Activated T-cell treated with anti-CD3 and anti-CD28 coated beads for 48 hours (primary cell): ENCODE measurements around the gene DCDC2B.

ENCODE experiments used
- DNase-seq: peaks from one replicate; pipeline ENCODE4 v3.0.0-alpha.2; 2020; ENCODE audit warnings: low read depth

The DCDC2B gene

DNA sequence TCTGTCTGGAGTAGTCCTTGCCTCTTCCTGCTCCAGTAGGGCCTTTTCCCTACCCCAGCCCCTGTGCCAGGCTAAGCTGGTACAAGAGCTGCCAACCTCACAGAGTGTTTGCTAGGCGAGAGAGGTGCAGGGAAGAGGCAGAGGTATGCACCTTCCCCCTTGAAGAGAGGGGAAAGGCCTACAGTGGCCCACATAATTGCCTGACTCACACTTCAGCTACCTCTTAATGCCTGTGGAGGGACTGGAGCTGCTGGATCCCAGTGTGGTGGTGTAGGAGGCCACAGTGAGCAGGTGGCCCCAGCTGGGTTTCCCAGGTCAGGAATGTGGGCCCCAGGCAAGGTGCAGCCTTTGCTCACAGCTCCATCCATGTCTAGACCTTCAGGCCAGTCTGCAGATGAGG is 11.8 kb upstream of the DCDC2B start:
- no peak for DNase-seq

DNA sequence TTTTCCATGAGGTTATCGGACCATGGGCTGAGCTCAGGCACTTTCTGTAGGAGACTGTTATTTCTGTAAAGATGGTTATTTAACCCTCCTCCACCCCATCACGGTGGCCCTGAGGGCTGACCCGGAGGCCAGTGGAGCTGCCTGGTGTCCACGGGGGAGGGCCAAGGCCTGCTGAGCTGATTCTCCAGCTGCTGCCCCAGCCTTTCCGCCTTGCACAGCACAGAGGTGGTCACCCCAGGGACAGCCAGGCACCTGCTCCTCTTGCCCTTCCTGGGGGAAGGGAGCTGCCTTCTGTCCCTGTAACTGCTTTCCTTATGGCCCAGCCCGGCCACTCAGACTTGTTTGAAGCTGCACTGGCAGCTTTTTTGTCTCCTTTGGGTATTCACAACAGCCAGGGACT is 11.1 kb upstream of the DCDC2B start:
- DNase-seq: no peak

DNA sequence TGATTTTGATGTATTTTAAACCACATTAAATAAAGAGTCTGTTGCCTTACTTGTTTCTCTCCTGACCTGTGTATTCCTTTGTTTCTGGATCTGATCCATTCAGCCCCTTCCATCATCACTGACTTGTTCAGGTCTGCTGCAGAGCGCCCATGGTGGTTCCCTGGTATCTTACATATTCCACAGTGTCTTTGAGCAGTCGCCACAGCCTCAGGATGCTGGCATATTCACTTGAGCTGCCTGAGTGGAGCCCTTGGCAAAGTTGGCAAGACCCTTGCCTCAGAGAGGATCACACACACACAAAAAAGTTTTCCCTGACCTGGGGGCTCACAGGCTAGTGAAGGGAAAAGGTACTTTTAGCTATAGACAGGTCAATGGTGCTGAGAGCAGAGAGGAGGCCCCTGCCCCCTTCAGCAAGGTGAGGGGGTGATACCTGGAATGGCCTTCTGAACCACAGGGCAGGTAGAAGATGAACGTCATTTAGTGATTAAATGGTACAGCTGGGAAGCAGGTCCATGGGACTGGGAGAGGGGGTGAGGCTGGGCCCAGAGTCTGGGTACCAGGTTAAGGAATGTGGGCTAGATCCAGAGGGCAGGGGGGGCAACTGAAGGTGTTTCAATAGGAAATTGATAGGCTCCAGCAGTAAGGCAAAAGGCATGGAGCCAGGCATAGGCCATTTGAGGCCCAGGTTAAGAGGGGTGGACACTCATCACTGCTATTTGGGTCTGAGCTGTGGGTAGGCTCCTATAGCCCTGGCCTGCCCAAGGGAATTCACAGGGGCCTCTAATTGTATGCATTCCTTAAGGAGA is 10.4 kb upstream of the DCDC2B start:
- no peak for DNase-seq

DNA sequence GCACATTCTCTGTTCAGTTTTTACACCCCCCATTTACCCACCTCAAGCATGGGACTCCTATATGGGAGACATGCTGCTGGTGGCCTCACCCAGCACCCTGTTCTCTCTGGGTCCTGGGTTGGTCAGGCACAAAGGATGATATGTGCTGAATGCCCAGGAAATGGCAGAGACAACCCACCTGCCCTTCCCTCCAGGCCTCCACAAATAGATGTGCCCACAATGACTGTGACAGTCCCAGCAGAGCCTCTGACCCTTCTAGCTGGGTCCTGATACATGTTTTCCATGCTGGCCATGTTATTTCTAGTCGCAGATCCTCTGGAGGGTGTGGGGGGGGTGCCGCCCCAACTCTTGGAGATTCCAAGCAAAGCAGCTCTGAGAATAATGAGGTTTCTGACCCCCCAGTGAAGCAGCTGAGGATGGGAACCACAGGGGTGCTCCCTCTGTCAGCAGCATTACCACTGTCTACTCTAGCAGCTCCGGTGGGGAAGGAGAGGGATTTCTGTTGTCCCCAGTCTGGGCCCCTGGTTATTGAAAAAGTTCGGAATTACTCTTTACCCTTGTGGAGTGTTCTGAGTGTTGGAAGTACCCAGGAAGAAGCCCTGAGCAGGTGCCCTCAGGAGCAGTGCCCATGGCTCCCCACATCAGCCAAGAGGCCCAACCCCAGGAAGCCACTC is 9.7 kb upstream of the DCDC2B start:
- DNase-seq: no peak

DNA sequence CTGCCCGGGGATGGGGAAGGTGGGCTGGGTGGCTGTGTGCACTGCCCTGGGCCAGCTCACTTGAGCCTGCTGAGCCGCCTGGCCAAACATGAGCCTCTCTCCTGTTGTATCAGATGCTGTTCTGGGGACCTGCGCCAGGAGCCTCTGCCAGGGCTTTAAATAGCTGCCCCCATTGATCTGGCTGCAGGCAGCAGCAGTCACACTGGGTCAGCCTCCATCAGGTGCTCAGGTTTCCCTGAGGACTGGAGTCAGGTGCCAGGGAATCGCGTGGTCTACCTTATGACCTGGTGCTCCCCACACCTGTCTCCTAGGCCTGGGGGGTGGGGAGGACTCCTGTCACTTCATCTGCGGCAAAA is 9.2 kb upstream of the DCDC2B start:
- DNase-seq: no peak

DNA sequence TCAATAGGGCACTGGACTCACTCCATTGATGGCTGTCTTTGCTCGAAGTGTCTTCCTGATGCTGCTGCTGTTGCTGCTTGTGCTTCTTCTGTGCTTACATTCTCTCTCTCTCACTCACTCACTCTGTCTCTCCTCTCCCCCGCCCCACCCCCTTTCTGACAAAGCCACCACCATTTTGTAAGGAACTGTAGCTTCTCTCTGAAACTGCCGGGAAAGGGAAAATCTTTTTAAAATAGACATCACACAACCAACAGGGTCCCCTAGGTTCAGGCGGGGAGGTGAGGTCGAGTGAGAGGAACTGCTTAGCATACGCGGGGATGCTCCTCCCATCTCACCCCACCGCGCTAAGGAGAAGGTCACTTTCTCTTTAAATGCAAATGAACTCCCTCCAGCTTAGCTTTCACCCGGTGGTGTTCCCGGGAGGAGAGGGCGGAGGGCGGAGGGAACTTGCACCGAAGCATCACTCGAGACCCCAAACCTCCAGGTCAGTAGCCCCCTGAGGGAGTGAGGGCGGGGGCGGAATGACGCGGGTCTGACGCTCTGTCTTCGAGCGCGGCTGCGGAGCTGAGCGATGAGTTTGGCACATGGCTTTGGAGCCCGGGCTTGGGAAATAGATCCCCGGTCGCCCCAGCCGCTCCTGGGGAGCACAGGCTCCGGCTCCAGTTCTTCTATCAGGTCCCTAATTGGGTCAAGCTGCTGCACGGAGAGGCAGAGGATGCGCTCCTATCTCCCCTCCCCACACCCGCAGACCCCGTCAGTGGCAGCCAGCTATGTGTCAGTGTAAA is 8.5 kb upstream of the DCDC2B start, which contains the start of gene CCDC28B:
Gene CCDC28B, plus strand, starts transcription at position 370 of the 785 bp plus-strand sequence. CDS start 1,341 bp downstream, outside the sequence.
- peak; percentile 50 for DNase-seq

DNA sequence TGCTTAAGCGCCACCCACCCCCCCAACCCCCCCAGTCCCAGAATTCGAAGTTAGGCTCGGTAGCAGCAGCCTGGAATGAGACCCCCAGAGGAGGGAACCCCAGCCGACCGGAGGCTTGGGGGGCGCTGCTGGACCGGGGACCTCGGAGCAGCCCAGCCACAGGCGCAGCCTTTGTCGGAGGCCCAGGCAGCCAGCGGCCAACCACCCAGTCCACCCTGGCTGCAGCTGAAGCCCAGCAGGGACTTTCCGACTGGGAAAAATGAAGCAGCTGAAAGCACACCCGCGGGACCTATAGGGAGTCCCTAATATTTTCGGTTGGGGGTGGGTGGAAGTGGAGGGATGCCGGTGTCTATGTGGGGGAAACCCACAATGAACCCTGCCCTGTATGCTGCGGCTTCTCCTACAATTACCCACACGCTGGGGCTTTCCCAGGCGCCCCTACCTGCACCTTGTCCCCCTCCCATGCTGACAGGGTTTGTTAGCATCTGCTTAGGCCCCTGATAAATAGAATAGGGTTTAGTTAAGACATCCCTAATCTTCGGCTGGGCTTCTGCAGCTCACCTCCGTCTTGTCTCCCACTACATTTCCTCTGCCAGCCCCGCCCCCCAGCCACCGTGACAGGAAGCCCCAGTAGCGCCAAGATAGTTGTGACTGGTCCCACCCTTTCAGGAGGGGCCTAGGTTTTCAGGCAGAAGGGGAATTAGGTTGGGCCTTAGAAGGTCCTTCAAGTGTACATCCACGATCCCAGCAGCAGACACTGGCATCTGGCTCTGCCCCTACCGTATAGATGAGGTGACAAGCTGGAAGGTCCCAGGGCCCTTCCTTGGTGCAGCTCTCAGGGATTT is 7.7 kb upstream of the DCDC2B start:
- DNase-seq: peak; percentile 68

DNA sequence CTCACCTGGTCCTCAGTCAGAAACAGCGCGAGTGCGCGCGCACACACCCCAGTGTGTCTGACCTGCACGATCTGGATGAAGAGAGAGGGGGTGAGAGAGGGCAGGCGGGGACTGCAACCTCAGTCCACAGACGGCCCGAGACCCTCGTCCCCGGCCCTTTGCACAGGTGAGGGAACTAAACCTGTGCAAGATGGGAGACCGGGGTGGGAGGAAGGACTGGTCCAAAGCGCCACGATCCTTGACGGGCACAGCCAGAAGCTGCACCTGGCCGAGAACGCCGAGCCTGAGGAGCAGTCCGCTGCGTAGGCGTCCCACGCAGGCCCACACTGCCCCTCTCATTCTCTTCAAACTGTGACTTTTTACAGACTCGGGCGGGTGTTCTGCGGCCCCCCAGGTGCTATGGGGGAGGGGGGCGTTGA is 3.9 kb upstream of the DCDC2B start:
- DNase-seq: no peak

DNA sequence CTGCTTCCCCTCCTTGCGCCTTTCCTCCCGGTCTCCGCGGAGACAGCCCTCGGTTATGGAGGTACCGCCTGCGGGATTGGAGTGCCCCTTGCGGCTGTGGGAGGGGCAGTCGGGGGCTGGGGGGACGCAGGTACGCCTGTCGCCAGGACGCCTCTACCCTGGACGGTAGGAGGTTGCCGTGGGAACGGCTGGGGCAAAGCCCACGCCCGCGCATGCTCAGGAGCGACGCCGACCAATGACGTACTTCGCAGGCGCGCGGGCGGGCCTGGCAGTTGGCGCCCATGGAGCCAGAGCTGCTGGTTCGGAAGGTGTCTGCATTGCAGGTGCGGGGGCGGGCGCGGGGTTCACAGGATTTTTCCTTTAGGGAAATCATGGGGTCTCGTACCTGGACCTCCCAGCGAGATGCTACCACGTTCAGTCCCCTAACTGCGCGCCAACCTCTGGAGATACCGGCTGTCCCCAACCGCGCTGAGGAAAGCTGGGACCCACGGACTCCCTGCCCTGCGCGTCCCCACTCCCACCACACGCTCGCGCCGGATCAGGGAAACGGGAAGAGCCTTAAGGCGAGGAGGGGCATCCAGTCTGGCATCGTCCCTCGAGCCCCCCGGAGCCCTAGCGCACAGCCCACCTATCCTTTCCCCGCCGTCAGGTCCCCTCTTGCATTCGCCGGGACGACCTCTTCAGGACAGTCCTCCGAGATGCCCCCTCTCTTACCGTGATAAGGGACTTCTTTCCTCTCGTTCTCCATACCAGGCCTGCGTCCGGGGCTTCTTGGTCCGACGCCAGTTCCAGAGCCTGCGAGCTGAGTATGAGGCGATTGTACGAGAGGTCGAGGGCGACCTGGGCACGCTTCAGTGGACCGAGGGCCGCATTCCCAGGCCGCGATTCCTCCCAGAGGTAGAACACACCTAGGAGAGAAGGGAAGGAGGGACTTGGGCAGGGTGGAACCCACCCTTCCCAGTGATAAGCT is 3.2 kb upstream of the DCDC2B start, which contains the start of gene IQCC:
Gene IQCC, plus strand, starts transcription at position 271 of the 970 bp plus-strand sequence. Its CDS starts 11 bp downstream, at position 282.
- DNase-seq: peak; percentile 84

DNA sequence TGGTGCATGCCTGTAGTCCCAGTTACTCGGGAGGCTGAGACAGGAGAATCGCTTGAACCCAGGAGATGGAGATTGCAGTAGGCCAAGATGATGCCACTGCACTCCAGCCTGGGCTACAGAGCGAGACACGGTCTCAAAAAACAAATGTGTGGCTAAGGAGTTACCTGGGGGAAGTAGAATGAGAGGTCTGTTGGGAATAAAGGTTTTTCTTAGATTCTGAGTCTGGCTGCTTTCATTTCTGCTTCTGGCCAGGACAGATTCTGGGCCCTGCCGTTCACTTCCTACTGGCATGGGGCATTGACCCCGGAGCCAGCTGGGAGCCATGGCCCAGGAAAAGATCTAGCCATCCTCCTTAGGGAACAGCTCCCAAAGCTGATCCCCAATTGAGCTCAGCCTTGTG is 420 bp upstream of the DCDC2B start:
- no peak for DNase-seq

DNA sequence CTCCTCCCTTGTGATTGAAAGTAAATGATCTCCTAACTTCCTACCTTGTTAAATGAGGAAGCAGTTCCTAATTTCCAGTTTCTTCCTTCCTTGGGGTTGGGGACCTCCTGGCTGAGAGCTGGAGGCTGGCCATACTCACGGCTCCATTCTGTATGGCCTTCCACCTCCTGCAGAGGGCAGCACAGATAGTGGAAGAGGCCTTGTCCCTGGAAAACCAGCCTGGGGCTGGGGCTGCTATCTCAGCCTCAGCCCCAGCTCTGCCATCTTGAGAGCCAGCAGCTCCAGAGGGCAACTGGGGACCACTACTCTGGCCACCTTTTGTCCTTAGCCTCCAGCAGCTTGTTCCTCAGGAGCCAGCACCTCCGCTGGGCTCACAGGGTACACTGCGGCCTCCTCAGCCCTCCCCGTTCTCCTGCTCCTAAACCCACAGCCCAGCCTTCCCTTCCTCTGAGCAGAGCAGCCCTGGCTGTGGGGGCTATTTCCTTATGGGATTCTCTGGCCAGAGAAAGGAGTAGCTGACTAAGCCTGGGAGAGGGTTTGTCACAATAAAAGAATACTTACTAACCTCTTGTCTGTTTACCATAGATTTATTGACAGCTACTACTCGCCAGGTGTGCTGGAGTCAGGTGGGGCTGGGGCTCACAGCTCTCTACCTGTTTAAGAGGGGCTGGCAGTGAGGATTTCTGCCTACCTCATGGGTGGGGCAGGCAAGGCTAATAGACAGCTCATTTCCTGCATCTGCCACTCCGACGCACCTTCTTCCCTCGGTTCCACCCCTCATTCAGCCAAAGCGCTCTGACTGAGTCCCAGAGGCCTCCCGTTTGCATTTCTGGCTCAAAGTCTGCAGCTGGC is 7.0 kb downstream of the DCDC2B start:
- DNase-seq: peak; percentile 46

DNA sequence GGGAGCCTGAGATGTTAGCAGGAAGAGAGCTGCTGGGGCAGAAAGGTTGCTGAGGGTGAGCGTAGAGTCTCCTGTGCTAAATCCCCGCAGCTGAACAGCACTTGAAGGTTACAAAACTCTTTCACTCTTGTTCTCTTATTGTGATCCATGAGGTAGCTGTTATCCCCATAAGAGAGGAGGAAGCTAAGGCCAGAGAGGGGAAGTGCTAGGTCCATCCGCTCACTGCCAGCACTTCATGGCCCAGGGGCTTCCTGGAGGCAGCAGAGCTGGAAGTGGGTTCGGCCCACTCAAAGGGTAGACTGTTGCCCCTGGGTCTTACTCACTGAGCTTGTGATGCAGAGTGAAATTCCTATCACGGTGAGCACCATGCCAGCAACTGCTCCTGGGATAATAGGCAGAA is 7.7 kb downstream of the DCDC2B start:
- DNase-seq: no peak

DNA sequence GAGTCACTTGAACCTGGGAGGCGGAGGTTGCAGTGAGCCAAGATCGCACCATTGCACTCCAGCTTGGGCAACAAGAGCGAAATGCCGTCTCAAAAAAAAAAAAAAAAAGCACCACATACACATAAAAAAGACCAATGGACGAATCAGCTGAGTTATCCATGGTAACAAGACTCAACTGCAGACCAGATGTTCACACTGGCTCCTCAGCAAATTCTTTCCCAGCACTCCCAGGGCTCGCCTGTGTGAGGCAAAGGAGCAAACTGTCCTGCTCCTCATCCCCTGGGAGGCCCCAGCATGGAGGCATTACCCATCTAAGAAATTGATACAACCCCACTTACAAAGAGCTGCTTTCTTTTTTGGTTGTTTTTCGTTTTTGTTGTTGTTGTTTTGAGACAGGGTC is 10.1 kb downstream of the DCDC2B start:
- no peak for DNase-seq

DNA sequence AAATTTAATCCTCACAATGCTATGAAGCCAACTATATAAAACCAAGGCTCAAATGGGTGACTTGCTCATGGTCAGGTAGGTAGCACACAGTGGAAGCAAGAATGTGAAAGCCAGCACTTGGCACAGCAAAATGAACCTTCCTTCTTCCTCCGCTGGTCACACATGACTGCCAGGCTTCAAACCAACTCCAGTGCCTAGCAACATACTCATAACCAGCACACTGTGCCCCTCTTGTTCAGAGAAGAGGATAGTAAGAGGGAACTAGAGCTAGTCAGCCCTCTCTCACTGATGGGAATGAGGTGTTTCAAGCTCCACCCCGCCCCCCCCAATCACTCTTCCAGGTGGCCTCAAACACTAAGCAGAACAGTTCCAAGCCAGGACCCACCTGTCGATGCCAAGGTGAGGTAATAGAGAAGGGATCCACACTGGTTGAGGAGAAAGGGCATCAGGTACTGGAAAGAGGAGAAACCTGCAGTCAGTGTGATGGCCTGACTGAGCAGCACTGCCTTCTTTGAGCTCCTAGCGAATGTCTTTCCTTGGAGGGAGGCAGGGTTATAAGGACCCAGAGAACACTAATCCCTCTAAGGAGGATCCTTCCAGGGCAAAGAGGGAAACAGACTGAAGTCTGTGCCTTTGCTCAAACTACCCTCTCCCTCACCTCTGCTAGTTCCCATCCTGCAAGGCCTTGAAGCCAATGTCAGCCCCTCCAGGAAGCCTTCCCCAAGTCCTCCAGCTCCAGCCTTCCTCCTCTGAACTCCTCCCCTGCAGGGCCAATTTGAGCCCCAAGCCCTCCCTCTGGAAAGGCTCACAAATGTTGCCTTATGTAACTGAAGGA is 12.1 kb downstream of the DCDC2B start:
- no peak for DNase-seq

DNA sequence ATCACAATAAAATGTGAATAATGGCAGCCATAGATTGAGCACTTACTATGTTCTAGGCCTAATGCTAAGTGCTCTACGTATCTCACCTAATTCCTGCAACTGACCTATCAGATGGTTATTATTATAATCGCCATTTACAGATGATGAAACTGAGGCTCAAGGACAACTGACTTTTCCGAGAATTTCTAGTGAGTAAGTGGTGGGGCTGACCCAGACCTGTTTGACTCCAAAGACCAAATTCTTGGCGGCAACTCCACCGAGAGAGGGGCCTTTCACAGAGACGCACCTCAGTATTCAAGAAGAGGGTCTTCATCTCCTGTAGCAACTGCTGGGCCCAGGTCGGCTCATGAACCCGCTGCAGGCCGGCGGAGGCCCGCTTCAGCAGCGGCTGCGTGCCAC is 12.7 kb downstream of the DCDC2B start:
- no peak for DNase-seq

DNA sequence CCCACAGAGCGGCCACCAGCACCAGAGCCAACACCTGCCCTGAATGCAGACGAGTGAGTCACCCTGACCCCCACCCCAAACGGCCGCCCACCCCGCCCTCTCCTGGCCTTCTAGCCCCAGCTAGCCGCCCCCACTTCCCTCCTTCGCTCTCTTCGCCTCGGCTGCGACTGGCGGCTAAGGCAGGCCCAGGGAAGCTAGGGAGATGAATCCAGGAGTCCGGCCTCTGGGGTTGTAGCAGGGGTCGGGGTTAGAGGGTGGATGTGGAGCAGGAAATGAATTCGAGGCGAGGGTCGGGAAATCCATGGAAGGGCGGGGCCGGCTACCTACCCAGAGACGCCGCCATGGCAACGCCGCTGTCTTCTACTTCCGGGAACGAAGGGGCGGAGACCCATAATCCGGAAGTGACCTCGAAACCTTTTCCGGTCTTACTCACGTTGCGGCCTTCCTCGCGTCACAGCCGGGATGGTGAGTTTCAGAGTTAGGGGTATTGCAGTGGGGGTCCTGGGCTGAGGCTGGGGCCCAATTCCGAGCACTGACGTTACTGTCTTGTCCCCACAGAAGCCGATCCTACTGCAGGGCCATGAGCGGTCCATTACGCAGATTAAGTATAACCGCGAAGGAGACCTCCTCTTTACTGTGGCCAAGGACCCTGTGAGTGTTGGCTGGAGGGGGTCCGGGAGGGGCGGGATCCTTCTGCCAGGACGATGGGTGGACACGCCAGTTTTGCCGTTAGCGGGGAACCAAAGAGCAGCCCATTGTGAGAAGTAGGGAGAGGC is 13.3 kb downstream of the DCDC2B start, which contains the start of the genes EIF3I and TMEM234:
Gene EIF3I, plus strand, starts transcription at position 428 of the 776 bp plus-strand sequence. Its CDS starts 35 bp downstream, at position 463.
Gene TMEM234, minus strand, starts transcription at position 374 of the 776 bp plus-strand sequence. Its CDS starts 31 bp downstream, at position 343.
- peak; percentile 83 for DNase-seq

DNA sequence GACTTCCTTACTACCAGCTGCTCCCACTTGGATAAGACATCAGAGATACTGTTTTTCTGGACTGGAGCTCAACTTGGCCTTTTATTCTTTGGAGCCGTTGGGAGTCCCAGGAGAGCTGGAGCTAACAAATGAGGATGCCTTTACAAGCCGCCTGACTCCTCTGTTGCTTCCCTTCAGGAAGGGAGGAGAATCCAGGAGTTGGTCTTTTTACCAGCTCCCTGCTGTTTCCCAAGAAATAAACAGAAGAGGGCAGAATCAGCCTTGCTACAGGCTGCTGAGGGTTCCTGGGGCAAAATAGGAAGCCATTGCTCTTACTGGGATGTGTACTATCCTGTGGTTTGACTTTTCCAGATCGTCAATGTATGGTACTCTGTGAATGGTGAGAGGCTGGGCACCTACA is 14.8 kb downstream of the DCDC2B start:
- no peak for DNase-seq

DNA sequence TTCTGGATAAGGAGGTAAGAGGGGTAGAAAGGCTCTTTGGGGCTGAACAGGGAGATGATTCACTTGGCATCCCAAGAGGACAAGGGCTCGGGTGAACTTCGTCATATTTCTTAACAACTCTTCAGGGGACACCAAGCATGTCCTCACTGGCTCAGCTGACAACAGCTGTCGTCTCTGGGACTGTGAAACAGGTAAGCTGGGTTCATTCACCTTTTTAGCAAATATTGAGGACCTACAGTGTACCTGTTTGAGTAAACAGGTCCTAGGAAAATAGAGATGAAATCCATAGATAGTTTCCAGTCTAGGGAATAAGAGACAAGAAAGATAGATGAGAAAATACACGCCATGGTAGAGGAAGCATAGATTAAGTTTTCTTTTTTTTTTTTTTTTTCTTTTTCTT is 15.4 kb downstream of the DCDC2B start:
- no peak for DNase-seq
